ENCODE data around the gene PRKN.

Gene PRKN

DNA sequence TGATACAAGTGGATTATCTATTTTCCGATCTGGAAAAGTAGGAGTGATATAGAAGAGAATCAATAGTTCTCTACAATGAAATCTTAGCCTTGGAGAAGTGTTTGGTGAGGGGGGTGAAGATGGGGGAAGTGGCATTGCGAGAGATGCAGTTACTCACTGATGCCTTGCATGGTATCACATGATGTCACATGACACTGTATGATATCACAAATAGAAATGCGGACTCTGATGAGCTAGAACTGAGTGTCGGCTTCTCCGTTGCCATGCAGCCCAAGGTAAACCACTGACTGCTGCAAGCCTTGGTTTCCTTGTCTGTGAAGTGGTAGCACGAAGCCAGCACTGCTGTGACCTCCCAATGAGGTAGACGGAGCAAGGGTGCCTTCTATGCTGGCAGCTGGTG lies 1050.4 kb downstream of the PRKN start:
- Mint-ChIP-seq H3K36me3 (ENCODE audit: low read depth) (no peaks in the 10 kb centered on the region), H3K27ac (peak overlapping the region; percentile 4), H3K4me1 (peaks cover 2% of the 10 kb centered on the region), H3K9me3 (no peaks in the 10 kb centered on the region), H3K4me3 (no peak overlapping the region), H3K27me3 (ENCODE audit: low read depth, poor library complexity) (peaks cover 5% of the 10 kb centered on the region)
- TF ChIP-seq, protein P1, sequence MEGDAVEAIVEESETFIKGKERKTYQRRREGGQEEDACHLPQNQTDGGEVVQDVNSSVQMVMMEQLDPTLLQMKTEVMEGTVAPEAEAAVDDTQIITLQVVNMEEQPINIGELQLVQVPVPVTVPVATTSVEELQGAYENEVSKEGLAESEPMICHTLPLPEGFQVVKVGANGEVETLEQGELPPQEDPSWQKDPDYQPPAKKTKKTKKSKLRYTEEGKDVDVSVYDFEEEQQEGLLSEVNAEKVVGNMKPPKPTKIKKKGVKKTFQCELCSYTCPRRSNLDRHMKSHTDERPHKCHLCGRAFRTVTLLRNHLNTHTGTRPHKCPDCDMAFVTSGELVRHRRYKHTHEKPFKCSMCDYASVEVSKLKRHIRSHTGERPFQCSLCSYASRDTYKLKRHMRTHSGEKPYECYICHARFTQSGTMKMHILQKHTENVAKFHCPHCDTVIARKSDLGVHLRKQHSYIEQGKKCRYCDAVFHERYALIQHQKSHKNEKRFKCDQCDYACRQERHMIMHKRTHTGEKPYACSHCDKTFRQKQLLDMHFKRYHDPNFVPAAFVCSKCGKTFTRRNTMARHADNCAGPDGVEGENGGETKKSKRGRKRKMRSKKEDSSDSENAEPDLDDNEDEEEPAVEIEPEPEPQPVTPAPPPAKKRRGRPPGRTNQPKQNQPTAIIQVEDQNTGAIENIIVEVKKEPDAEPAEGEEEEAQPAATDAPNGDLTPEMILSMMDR (IDR thresholded peaks at IDR 0.05): no peak
- DNase-seq: no peak

DNA sequence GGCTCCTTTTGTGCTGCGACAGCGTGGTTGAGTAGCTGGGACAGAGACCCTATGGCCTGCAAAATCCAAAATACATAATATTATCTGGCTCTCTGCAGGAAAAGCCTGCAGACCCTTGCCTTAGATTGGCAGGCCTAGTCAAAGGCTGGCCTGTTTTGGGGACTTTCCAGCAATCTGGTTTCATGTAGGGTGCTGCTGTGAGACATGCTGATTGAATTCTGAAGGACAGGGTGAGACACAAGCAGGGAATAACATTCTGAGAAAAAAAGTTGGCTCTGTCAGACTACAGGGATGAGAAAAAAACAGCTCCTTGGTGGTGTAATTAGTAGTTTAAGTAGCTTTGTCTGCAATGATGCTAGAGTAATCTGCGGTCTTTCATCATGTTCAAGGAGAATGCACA lies 1051.0 kb downstream of the PRKN start:
- TF ChIP-seq, protein P1 (IDR thresholded peaks at IDR 0.05): no peak
- H3K4me1 Mint-ChIP-seq: no peaks in the 10 kb centered on the region
- no peaks in the 10 kb centered on the region for H3K9me3 Mint-ChIP-seq
- H3K27ac Mint-ChIP-seq: no peak overlapping the region
- no peak for DNase-seq
- H3K4me3 Mint-ChIP-seq: no peak overlapping the region
- H3K27me3 Mint-ChIP-seq (ENCODE audit: low read depth, poor library complexity): peaks cover 5% of the 10 kb centered on the region
- H3K36me3 Mint-ChIP-seq (ENCODE audit: low read depth): no peaks in the 10 kb centered on the region

DNA sequence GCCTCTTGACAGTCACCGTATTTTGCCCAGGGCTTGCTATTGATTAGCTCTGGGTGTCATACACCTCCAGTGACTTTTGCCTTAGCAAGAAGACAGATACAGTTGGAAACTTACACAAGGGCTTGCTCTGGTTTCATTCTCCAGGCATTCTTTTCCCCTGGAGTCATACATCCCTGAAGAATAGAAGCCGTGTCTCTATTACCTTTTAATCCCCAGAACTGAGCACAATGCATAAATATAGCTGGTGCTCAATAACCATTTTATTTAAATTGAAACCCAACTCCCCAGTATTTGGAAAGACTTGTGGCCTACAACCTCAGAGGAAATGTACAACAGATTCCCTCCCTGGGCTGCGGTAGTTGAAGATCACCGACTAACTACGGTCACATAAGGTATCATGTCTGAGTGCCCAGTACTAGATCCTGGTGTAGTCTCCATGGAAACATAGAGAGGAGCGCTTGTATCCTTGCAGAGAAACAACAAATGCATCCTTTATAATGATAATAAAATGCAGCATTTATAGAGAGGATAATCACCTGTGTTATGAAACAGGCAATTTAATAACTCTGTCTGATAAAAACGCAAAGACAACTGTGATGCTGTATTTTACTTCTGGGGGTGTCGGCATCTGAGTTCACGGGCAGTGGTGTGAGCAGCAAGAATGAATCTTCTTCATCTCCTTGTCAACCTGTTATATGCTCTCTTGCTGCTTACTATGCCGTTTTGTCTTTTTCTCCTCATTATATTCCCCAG lies 1052.5 kb downstream of the PRKN start:
- TF ChIP-seq, protein P1 (IDR thresholded peaks at IDR 0.05): no peak
- no peaks in the 10 kb centered on the region for H3K36me3 Mint-ChIP-seq (ENCODE audit: low read depth)
- H3K4me1 Mint-ChIP-seq: no peaks in the 10 kb centered on the region
- H3K27ac Mint-ChIP-seq: no peak overlapping the region
- no peak for DNase-seq
- peaks cover 5% of the 10 kb centered on the region for H3K27me3 Mint-ChIP-seq (ENCODE audit: low read depth, poor library complexity)
- H3K4me3 Mint-ChIP-seq: no peak overlapping the region
- H3K9me3 Mint-ChIP-seq: no peaks in the 10 kb centered on the region

DNA sequence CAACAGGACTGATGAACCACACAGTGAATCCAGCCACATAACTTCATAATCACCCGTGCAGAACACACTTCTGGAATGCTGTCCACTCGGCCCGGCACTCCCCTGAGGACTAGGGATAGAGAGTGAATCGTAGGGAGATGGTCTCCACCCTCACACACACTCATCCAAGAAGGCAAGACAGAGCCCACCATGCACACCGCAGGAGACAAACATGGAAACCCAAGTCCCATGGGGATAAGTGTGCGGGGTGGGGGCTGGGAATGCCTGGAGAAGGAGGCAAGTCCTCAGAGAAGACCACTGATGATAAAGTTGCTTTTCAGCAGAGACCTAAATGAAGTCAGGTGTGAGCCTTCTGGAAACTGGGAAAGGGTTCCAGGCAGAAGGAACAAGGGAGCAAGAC lies 1054.5 kb downstream of the PRKN start:
- TF ChIP-seq, protein P1 (IDR thresholded peaks at IDR 0.05): no peak
- Mint-ChIP-seq H3K27me3 (ENCODE audit: low read depth, poor library complexity) (peaks cover 5% of the 10 kb centered on the region), H3K9me3 (no peaks in the 10 kb centered on the region), H3K4me3 (no peak overlapping the region), H3K4me1 (no peaks in the 10 kb centered on the region), H3K36me3 (ENCODE audit: low read depth) (no peaks in the 10 kb centered on the region), H3K27ac (no peak overlapping the region)
- no peak for DNase-seq

DNA sequence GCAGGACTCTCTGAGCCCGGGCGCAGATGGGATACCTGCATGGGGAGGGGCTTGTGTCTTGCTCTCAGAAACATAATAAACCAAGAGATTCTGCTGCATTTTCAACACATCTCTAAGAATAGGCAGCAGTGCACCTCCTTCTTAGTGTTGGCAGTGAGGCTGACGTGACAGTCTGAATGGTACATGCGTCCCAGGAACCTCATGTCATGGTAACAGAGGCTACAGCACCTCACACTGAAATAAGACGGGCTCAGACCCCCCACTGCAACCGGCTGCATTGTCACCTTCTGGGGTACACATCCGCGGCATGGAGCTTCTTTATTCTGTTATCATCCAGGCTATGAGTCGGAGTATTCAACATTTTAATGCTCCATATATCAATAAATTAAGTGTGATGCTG lies 1056.4 kb downstream of the PRKN start:
- no peaks in the 10 kb centered on the region for H3K9me3 Mint-ChIP-seq
- TF ChIP-seq, protein P1 (IDR thresholded peaks at IDR 0.05): no peak
- no peaks in the 10 kb centered on the region for H3K36me3 Mint-ChIP-seq (ENCODE audit: low read depth)
- peaks cover 5% of the 10 kb centered on the region for H3K27me3 Mint-ChIP-seq (ENCODE audit: low read depth, poor library complexity)
- H3K4me1 Mint-ChIP-seq: no peaks in the 10 kb centered on the region
- no peak overlapping the region for H3K27ac Mint-ChIP-seq
- no peak overlapping the region for H3K4me3 Mint-ChIP-seq
- no peak for DNase-seq

DNA sequence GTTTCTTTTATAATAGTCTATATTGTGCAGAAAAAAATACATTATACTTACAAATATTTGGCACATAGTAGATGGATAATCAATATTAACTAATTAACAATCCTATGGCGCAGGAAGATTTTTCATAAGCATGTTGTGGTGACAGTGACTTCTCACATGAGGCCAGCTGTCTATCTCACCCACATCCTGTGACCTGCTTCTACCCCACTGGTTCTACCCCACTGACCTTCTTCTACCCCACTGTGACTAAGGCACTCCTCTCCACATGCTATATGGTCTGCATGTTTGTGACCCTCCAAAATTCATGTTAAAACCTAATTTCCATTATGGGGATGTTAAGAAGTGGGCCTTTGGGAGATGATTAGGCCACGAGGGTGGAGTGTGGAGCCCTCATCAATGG lies 1058.9 kb downstream of the PRKN start:
- Mint-ChIP-seq H3K36me3 (ENCODE audit: low read depth) (no peaks in the 10 kb centered on the region), H3K4me1 (no peaks in the 10 kb centered on the region), H3K27ac (no peak overlapping the region), H3K27me3 (ENCODE audit: low read depth, poor library complexity) (no peaks in the 10 kb centered on the region), H3K9me3 (peaks cover 7% of the 10 kb centered on the region), H3K4me3 (no peak overlapping the region)
- no peak for DNase-seq
- TF ChIP-seq, protein P1 (IDR thresholded peaks at IDR 0.05): no peak

Data from nephron progenitor cell (in vitro differentiated cells).